T-helper 2 cell treated with Interferon-gamma antibody and Interleukin-4, amounts not matched to agents 5 μg/mL and 100 μg/mL, for 36 hours (primary cell): ENCODE results near the gene GMDS.

ENCODE experiments used
- DNase-seq: peaks from one replicate; pipeline ENCODE4 v3.0.0; 2021; ENCODE audit warnings: low spot score
- H3K27ac Mint-ChIP-seq: one replicate; pipeline ENCODE4 v1.8.0; 2021; ENCODE audit warnings: mild to moderate bottlenecking, mixed read lengths
- H3K27me3 Mint-ChIP-seq: one replicate; pipeline ENCODE4 v1.8.0; 2021; ENCODE audit warnings: low read depth, mixed read lengths
- H3K36me3 Mint-ChIP-seq: one replicate; pipeline ENCODE4 v1.8.0; 2021; ENCODE audit warnings: low read depth, mixed read lengths
- H3K4me1 Mint-ChIP-seq: one replicate; pipeline ENCODE4 v1.8.0; 2021; ENCODE audit warnings: low read depth, mixed read lengths
- H3K4me3 Mint-ChIP-seq: one replicate; pipeline ENCODE4 v1.8.0; 2022; ENCODE audit warnings: mild to moderate bottlenecking, moderate library complexity, mixed read lengths
- H3K9me3 Mint-ChIP-seq: one replicate; pipeline ENCODE4 v1.8.0; 2021; ENCODE audit warnings: mixed read lengths

The GMDS gene

GRCh38 chr6:2116496-2116895, 128.9 kb downstream of the GMDS start:
- H3K9me3 Mint-ChIP-seq = no peaks in the 10 kb centered on the region
- no peaks in the 10 kb centered on the region for H3K36me3 Mint-ChIP-seq
- DNase-seq = no peak
- H3K4me3 Mint-ChIP-seq = no peak overlapping the region
- no peak overlapping the region for H3K27ac Mint-ChIP-seq
- peaks cover 8% of the 10 kb centered on the region for H3K27me3 Mint-ChIP-seq
- H3K4me1 Mint-ChIP-seq = peaks cover 3% of the 10 kb centered on the region

GRCh38 chr6:2114100-2114499, 131.3 kb downstream of the GMDS start:
- H3K27me3 Mint-ChIP-seq = peaks cover 8% of the 10 kb centered on the region
- DNase-seq = no peak
- H3K9me3 Mint-ChIP-seq = no peaks in the 10 kb centered on the region
- no peak overlapping the region for H3K27ac Mint-ChIP-seq
- peaks cover 2% of the 10 kb centered on the region for H3K36me3 Mint-ChIP-seq
- peaks cover 15% of the 10 kb centered on the region for H3K4me1 Mint-ChIP-seq
- no peak overlapping the region for H3K4me3 Mint-ChIP-seq

- no peaks in the 10 kb centered on the region for H3K9me3 Mint-ChIP-seq
- H3K4me1 Mint-ChIP-seq = peaks cover 15% of the 10 kb centered on the region
- peaks cover 2% of the 10 kb centered on the region for H3K36me3 Mint-ChIP-seq
- peak overlapping the region; percentile 26 for H3K27ac Mint-ChIP-seq
- H3K4me3 Mint-ChIP-seq = peak overlapping the region; percentile 68
- peaks cover 8% of the 10 kb centered on the region for H3K27me3 Mint-ChIP-seq
- DNase-seq = peak; percentile 35
Measured at GRCh38 chr6:2111162-2111677, 134.2 kb downstream of the GMDS start.

GRCh38 chr6:2110504-2110903, 134.9 kb downstream of the GMDS start:
- Mint-ChIP-seq H3K9me3 (no peaks in the 10 kb centered on the region), H3K27ac (peak overlapping the region; percentile 26), H3K4me1 (peaks cover 15% of the 10 kb centered on the region), H3K36me3 (peaks cover 2% of the 10 kb centered on the region), H3K27me3 (peaks cover 8% of the 10 kb centered on the region), H3K4me3 (peak overlapping the region; percentile 68)
- no peak for DNase-seq

- Mint-ChIP-seq H3K27me3 (peaks cover 8% of the 10 kb centered on the region), H3K9me3 (no peaks in the 10 kb centered on the region), H3K27ac (no peak overlapping the region), H3K36me3 (peaks cover 2% of the 10 kb centered on the region), H3K4me1 (peaks cover 15% of the 10 kb centered on the region), H3K4me3 (no peak overlapping the region)
- DNase-seq = no peak
Measured at GRCh38 chr6:2109796-2110195, 135.6 kb downstream of the GMDS start.

- Mint-ChIP-seq H3K36me3 (peaks cover 2% of the 10 kb centered on the region), H3K9me3 (no peaks in the 10 kb centered on the region), H3K4me3 (no peak overlapping the region), H3K27ac (no peak overlapping the region), H3K27me3 (peaks cover 8% of the 10 kb centered on the region), H3K4me1 (peaks cover 15% of the 10 kb centered on the region)
- no peak for DNase-seq
Measured at GRCh38 chr6:2108700-2109306, 136.6 kb downstream of the GMDS start.

GRCh38 chr6:2104524-2104880, 140.9 kb downstream of the GMDS start:
- Mint-ChIP-seq H3K4me3 (no peak overlapping the region), H3K27ac (no peak overlapping the region), H3K4me1 (no peaks in the 10 kb centered on the region), H3K27me3 (peaks cover 6% of the 10 kb centered on the region), H3K9me3 (no peaks in the 10 kb centered on the region), H3K36me3 (no peaks in the 10 kb centered on the region)
- DNase-seq = no peak

GRCh38 chr6:2103765-2104523, 141.5 kb downstream of the GMDS start:
- peaks cover 6% of the 10 kb centered on the region for H3K27me3 Mint-ChIP-seq
- H3K4me1 Mint-ChIP-seq = no peaks in the 10 kb centered on the region
- no peaks in the 10 kb centered on the region for H3K9me3 Mint-ChIP-seq
- no peak overlapping the region for H3K27ac Mint-ChIP-seq
- H3K36me3 Mint-ChIP-seq = no peaks in the 10 kb centered on the region
- no peak overlapping the region for H3K4me3 Mint-ChIP-seq
- DNase-seq = no peak

- no peaks in the 10 kb centered on the region for H3K4me1 Mint-ChIP-seq
- peaks cover 6% of the 10 kb centered on the region for H3K27me3 Mint-ChIP-seq
- H3K4me3 Mint-ChIP-seq = no peak overlapping the region
- no peaks in the 10 kb centered on the region for H3K36me3 Mint-ChIP-seq
- DNase-seq = no peak
- H3K27ac Mint-ChIP-seq = no peak overlapping the region
- no peaks in the 10 kb centered on the region for H3K9me3 Mint-ChIP-seq
Measured at GRCh38 chr6:2102966-2103365, 142.4 kb downstream of the GMDS start.

- peaks cover 6% of the 10 kb centered on the region for H3K27me3 Mint-ChIP-seq
- no peak for DNase-seq
- no peaks in the 10 kb centered on the region for H3K4me1 Mint-ChIP-seq
- no peak overlapping the region for H3K4me3 Mint-ChIP-seq
- no peaks in the 10 kb centered on the region for H3K9me3 Mint-ChIP-seq
- no peak overlapping the region for H3K27ac Mint-ChIP-seq
- H3K36me3 Mint-ChIP-seq = no peaks in the 10 kb centered on the region
Measured at GRCh38 chr6:2102316-2102883, 143.0 kb downstream of the GMDS start.

GRCh38 chr6:2101213-2101612, 144.2 kb downstream of the GMDS start:
- Mint-ChIP-seq H3K4me3 (no peak overlapping the region), H3K9me3 (no peaks in the 10 kb centered on the region)

GRCh38 chr6:2099870-2100269, 145.5 kb downstream of the GMDS start:
- no peak for DNase-seq
- Mint-ChIP-seq H3K27me3 (peaks cover 11% of the 10 kb centered on the region), H3K4me1 (no peaks in the 10 kb centered on the region), H3K36me3 (no peaks in the 10 kb centered on the region), H3K4me3 (no peak overlapping the region), H3K9me3 (no peaks in the 10 kb centered on the region), H3K27ac (no peak overlapping the region)

More at GRCh38 chr6:2101213-2101612, 144.2 kb downstream of the GMDS start:
- peaks cover 6% of the 10 kb centered on the region for H3K27me3 Mint-ChIP-seq
- H3K36me3 Mint-ChIP-seq = no peaks in the 10 kb centered on the region
- H3K27ac Mint-ChIP-seq = no peak overlapping the region
- DNase-seq = no peak
- H3K4me1 Mint-ChIP-seq = no peaks in the 10 kb centered on the region

- H3K4me1 Mint-ChIP-seq = no peaks in the 10 kb centered on the region
- H3K4me3 Mint-ChIP-seq = no peak overlapping the region
- H3K36me3 Mint-ChIP-seq = no peaks in the 10 kb centered on the region
- no peak overlapping the region for H3K27ac Mint-ChIP-seq
- no peaks in the 10 kb centered on the region for H3K9me3 Mint-ChIP-seq
- DNase-seq = no peak
- H3K27me3 Mint-ChIP-seq = peaks cover 12% of the 10 kb centered on the region
Measured at GRCh38 chr6:2097464-2097863, 147.9 kb downstream of the GMDS start.

GRCh38 chr6:2094642-2095041, 150.8 kb downstream of the GMDS start:
- Mint-ChIP-seq H3K27me3 (peaks cover 7% of the 10 kb centered on the region), H3K4me1 (no peaks in the 10 kb centered on the region), H3K27ac (no peak overlapping the region), H3K9me3 (no peaks in the 10 kb centered on the region), H3K4me3 (no peak overlapping the region), H3K36me3 (no peaks in the 10 kb centered on the region)
- no peak for DNase-seq
